GM12891 (cell line): ENCODE results near the gene PIP.
"Not testable (repeated sequence)": the region's sequence is repeated elsewhere in the genome, so short reads cannot be mapped to it uniquely, and the experiment has no call there.

Source experiments
- DNase-seq: peaks from one replicate; pipeline ENCODE4 v3.0.0; 2011; ENCODE audit warnings: low spot score; ENCODE audit not compliant: insufficient read length
- FAIRE-seq: peaks from 2 replicates; lab custom pipeline; 2011; peaks lifted over from hg19 to GRCh38; lab: Jason Lieb, UNC
- PAX5 ChIP-seq: IDR thresholded peaks from 2 replicates; pipeline ENCODE4 v1.6.1; 2011; ENCODE audit warnings: low read length, moderate library complexity, mild to moderate bottlenecking; ENCODE audit not compliant: insufficient read depth, severe bottlenecking
- POLR2A ChIP-seq: IDR thresholded peaks from 2 replicates; pipeline ENCODE4 v1.6.1; 2011; ENCODE audit warnings: low read depth, low read length, control low read depth
- POLR2AphosphoS5 ChIP-seq: IDR thresholded peaks from 2 replicates; pipeline ENCODE4 v1.6.1; 2011; ENCODE audit warnings: low read depth, low read length, control low read depth
- POU2F2 ChIP-seq: IDR thresholded peaks from 2 replicates; pipeline ENCODE4 v1.6.1; 2011; ENCODE audit warnings: low read depth, mild to moderate bottlenecking, control low read depth, low read length, moderate library complexity
- SPI1 ChIP-seq: IDR thresholded peaks from 2 replicates; pipeline ENCODE4 v1.6.1; 2011; ENCODE audit warnings: low read depth, low read length, control low read depth
- TAF1 ChIP-seq: IDR thresholded peaks from 2 replicates; pipeline ENCODE4 v1.6.1; 2011; ENCODE audit warnings: low read depth, low read length, control low read depth

PIP gene

DNA sequence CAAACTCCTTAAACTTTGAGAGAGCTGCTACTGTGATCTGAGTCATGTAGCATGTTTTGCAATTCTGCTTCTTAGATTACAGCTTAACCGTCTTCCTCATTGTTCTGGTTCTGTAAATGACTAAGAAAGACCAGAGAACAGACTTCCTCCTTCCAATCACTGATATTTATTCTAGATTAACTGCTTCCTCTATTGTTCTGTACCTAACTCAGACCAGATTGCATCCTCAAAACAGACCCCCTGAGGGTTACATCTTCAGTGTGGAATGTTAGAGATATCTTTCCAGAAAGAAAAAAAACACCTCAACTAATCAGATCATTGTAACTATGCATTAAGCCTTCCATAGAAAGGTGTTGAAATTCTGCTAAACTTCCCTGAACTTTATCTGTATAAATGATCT lies 5.7 kb upstream of the PIP start:
- TF ChIP-seq SPI1: peak; percentile 24; the same call in 1 of the 2 replicates
- TF ChIP-seq TAF1: no peak
- DNase-seq (no peak), FAIRE-seq (no peak)

DNA sequence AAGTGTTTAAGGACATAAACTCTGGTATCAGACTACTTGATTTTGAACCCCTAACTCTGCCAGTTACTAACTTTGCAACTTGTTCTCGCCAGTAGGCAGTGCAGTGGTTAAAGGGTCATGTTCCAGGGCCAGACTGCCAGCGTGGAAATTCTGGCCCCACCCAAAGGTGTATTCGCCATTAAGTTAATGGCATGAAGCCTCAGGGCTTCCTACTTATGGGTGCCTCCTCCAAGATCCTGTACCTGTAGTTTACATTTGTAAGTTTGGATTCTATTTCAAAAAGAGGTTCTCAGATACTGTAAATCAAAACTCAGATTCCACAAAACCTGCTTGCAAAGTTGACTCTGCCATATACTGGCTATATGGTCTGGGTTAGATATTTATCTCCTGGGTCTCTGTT lies 2.8 kb upstream of the PIP start:
- DNase-seq (no peak), FAIRE-seq (no peak)
- TF ChIP-seq POLR2AphosphoS5 (no peak), SPI1 (no peak), TAF1 (no peak), POU2F2 (no peak), POLR2A (no peak), PAX5 (no peak)

DNA sequence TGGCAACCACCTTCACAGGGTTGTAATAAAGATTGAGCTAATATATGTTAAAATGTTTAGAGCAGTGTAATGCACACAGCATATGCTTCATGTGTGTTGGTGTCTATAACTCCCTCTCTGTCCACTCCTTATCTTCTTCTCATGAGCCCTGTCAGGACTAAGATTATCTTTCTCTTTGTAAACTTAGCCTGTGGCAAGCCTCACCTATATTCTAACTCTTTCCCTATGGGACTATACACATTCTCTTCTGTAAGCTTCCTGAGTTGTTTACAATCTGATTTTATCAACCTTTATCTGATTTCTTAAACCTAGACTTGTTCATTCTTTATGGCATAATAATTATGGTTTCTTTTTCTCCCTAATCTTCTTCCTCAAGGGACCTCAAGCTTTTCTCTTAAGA lies 2.4 kb upstream of the PIP start:
- FAIRE-seq (no peak), DNase-seq (no peak)
- TF ChIP-seq TAF1 (no peak), SPI1 (no peak), POU2F2 (no peak), PAX5 (no peak), POLR2AphosphoS5 (no peak), POLR2A (no peak)

DNA sequence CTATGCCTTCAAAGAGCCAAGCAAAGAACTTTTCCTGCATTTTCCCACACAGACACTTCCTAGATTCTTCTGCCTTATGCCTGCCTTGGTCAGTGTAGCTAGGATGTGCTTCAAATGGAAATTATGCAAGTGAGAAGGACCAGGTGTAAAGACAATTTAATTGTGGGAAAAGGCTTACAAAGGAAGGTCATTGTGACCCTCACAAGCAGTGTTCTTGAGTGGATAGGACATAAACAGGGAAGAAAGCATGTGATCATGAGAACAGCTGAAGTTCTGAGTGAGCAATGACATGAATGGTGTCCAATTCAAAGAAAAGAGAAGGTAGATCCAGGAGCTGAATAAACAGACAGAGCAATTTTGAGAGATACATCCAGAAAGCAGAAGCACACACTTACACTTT lies 1.3 kb upstream of the PIP start:
- FAIRE-seq: no peak
- DNase-seq: no peak
- TF ChIP-seq POU2F2 (no peak), POLR2AphosphoS5 (no peak), SPI1 (no peak), POLR2A (no peak), TAF1 (no peak), PAX5 (no peak)

DNA sequence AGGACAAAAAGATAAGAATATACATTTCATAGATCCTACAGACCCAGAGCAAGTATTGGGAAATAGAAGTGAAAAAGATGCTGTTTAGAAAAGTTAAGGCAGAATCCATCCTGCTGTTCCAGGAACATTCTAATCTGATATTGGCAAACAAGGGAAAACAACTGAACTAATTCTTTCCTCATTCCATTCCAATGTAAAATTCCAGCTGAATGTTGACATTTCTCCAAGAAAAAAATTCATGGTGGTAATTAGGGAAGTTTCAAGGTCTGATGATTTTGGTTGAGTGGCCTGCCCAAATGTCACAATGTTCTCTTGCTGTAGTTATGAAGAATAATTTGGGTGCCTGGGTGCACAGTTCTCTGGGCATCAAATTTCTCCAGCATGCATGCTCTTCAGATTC lies 15.2 kb downstream of the PIP start:
- DNase-seq (no peak), FAIRE-seq (no peak)
- no peak for TF ChIP-seq POU2F2
- no peak for TF ChIP-seq POLR2AphosphoS5
- TF ChIP-seq SPI1: no peak
- TF ChIP-seq PAX5: no peak
- no peak for TF ChIP-seq TAF1
- no peak for TF ChIP-seq POLR2A

DNA sequence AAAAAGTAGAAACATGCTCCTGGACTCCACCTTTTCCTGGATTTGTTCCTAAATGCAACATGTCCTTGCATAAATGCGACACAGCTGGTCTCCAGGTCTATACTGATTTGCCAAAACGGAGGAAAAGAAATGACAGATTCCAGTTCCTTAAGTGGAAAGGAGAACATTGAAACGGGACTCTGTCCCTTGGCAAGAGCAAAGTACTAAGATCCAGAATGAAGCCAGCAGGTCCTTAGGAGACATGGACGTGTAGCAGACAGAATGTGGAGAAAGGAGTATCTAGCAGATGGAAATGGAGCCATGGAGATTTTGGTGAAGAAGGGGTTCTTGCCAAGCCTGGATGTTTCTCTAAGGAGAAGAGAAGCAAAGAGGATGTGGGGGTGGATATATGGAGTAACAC lies 16.2 kb downstream of the PIP start:
- no peak for DNase-seq
- TF ChIP-seq PAX5 (no peak), POLR2A (no peak), TAF1 (no peak), POU2F2 (no peak), SPI1 (no peak), POLR2AphosphoS5 (no peak)
- FAIRE-seq: no peak

DNA sequence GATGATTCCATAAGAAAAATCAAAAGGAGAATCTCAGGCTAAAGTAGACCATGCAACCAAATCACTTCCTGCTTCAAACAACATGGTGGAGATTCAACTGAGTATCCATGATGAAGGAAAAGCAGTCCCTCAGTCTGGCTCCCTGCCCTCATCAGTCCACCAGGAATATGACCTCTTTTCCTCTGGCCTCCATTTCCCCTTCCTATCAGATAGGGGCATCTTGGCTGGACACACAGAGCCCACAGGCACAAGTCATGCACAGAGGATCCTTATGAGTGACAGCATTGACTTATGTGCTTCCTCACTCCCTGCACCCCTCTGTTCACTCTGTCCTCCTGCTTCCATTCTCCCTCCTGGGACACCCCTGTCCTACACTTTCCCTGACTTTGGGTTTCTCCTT lies 16.8 kb downstream of the PIP start:
- no peak for FAIRE-seq
- TF ChIP-seq PAX5: no peak
- TF ChIP-seq POLR2AphosphoS5: no peak
- TF ChIP-seq TAF1: no peak
- TF ChIP-seq SPI1: no peak
- no peak for TF ChIP-seq POLR2A
- no peak for TF ChIP-seq POU2F2
- DNase-seq: no peak

DNA sequence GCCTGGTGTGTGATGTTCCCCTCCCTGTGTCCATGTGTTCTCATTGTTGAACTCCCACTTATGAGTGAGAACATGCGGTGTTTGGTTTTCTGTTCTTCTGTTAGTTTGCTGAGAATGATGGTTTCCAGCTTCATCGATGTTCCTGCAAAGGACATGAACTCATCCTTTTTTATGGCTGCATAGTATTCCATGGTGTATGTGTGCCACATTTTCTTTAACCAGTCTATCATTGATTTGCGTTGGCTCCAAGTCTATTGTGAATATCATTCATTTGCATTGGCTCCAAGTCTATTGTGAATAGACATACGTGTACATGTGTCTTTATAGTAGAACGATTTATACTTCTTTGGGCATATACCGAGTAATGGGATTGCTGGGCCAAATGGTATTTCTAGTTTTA lies 18.8 kb downstream of the PIP start:
- not testable (repeated sequence) for FAIRE-seq, DNase-seq

DNA sequence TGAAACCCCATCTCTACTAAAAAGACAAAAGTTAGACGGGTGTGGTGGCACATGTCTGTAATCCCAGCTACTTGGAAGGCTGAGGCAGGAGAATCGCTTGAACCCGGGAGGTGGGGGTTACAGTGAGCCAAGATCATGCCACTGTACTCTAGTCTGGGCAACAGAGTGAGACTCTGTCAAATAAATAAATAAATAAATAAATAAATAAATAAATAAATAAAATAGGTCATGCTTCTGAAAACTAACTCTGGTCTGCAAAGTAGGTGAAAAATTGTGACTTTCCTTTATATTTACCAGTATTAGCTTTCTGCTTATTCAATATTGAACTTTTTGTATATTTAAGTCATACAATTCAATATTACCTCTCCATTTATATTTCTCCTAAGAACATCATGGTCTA lies 26.7 kb downstream of the PIP start:
- FAIRE-seq, DNase-seq: not testable (repeated sequence)

DNA sequence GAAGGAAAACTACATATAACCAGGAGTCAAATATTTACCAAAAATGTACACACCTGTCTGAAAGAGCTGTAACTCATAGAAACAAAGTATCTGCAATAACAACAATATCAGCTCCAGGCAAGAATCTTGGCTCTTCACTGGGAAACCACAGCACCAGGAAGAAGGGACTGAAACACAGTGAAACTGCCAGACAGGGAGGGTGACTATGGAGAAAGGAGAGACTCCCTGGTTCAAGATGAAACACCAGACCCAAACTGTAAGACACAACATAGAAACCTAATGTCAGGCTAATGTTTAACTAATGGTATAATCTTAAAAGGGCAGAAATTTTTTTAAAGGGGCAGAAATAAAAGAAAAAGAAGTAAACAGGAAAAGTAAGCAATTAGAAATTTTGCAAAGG lies 39.8 kb downstream of the PIP start:
- DNase-seq (no peak), FAIRE-seq (no peak)
- no peak for TF ChIP-seq SPI1
- TF ChIP-seq TAF1: no peak
- no peak for TF ChIP-seq POLR2A
- no peak for TF ChIP-seq PAX5
- no peak for TF ChIP-seq POU2F2
- no peak for TF ChIP-seq POLR2AphosphoS5

DNA sequence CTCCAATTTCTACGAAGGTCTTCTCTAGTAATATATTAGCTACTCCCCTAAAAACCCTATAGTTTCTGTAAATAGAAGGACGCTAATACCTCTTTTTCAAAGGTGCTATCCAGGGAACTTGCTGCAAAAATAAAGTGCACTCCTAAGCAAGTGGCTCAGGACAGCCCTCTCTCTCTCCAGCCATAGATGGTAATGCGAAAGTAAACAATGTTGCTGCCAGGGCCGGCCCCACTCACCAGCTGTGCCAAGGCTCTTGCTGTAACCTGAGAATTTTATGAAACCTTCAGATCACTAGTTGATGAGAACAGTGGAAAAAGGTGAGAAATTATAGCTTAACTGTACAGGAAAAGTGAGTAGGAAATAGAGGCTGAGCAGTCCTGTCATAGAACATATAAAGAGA lies 40.5 kb downstream of the PIP start:
- TF ChIP-seq POLR2AphosphoS5 (no peak), POLR2A (no peak), POU2F2 (no peak), PAX5 (no peak), TAF1 (no peak), SPI1 (no peak)
- FAIRE-seq (no peak), DNase-seq (no peak)
